ENCODE results near the gene PPFIA2.

DNA sequence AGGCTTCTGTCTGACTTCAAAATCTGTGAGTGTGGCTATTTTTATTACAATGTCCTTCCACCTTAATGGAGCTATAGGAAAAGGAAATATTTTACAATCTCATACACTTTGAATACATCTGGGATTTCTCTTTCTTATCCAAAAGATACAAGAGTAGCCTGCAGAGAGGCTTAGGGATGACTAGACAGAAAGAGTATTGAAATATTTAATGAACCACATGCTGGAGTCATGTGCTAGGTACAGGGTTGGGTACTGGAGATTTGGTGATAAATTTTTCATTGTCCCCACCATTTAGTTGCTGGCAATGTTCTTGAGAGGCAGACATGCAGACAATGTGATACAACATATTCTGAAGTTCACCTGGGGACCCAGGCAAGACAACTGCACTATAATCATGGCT is 126.0 kb downstream of the PPFIA2 start:
- TF ChIP-seq SMAD3 (CRISPR knock-in tag; IDR thresholded peaks at IDR 0.05; ENCODE audit: borderline replicate concordance) = no peak
- TF ChIP-seq, protein P1, sequence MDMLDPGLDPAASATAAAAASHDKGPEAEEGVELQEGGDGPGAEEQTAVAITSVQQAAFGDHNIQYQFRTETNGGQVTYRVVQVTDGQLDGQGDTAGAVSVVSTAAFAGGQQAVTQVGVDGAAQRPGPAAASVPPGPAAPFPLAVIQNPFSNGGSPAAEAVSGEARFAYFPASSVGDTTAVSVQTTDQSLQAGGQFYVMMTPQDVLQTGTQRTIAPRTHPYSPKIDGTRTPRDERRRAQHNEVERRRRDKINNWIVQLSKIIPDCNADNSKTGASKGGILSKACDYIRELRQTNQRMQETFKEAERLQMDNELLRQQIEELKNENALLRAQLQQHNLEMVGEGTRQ (CRISPR knock-in tag; IDR thresholded peaks at IDR 0.05) = no peak
- TF ChIP-seq, protein P2, sequence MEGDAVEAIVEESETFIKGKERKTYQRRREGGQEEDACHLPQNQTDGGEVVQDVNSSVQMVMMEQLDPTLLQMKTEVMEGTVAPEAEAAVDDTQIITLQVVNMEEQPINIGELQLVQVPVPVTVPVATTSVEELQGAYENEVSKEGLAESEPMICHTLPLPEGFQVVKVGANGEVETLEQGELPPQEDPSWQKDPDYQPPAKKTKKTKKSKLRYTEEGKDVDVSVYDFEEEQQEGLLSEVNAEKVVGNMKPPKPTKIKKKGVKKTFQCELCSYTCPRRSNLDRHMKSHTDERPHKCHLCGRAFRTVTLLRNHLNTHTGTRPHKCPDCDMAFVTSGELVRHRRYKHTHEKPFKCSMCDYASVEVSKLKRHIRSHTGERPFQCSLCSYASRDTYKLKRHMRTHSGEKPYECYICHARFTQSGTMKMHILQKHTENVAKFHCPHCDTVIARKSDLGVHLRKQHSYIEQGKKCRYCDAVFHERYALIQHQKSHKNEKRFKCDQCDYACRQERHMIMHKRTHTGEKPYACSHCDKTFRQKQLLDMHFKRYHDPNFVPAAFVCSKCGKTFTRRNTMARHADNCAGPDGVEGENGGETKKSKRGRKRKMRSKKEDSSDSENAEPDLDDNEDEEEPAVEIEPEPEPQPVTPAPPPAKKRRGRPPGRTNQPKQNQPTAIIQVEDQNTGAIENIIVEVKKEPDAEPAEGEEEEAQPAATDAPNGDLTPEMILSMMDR (IDR thresholded peaks at IDR 0.05) = no peak
- TF ChIP-seq, protein P3, sequence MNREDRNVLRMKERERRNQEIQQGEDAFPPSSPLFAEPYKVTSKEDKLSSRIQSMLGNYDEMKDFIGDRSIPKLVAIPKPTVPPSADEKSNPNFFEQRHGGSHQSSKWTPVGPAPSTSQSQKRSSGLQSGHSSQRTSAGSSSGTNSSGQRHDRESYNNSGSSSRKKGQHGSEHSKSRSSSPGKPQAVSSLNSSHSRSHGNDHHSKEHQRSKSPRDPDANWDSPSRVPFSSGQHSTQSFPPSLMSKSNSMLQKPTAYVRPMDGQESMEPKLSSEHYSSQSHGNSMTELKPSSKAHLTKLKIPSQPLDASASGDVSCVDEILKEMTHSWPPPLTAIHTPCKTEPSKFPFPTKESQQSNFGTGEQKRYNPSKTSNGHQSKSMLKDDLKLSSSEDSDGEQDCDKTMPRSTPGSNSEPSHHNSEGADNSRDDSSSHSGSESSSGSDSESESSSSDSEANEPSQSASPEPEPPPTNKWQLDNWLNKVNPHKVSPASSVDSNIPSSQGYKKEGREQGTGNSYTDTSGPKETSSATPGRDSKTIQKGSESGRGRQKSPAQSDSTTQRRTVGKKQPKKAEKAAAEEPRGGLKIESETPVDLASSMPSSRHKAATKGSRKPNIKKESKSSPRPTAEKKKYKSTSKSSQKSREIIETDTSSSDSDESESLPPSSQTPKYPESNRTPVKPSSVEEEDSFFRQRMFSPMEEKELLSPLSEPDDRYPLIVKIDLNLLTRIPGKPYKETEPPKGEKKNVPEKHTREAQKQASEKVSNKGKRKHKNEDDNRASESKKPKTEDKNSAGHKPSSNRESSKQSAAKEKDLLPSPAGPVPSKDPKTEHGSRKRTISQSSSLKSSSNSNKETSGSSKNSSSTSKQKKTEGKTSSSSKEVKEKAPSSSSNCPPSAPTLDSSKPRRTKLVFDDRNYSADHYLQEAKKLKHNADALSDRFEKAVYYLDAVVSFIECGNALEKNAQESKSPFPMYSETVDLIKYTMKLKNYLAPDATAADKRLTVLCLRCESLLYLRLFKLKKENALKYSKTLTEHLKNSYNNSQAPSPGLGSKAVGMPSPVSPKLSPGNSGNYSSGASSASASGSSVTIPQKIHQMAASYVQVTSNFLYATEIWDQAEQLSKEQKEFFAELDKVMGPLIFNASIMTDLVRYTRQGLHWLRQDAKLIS (CRISPR knock-in tag; IDR thresholded peaks at IDR 0.05; ENCODE audit: borderline replicate concordance) = no peak
- TF ChIP-seq CREB1 (CRISPR knock-in tag; IDR thresholded peaks at IDR 0.05) = no peak
- TF ChIP-seq JUN (CRISPR knock-in tag; IDR thresholded peaks at IDR 0.05) = no peak
- TF ChIP-seq, protein P4, sequence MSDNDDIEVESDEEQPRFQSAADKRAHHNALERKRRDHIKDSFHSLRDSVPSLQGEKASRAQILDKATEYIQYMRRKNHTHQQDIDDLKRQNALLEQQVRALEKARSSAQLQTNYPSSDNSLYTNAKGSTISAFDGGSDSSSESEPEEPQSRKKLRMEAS (CRISPR knock-in tag; IDR thresholded peaks at IDR 0.05) = no peak
- TF ChIP-seq, protein P5, sequence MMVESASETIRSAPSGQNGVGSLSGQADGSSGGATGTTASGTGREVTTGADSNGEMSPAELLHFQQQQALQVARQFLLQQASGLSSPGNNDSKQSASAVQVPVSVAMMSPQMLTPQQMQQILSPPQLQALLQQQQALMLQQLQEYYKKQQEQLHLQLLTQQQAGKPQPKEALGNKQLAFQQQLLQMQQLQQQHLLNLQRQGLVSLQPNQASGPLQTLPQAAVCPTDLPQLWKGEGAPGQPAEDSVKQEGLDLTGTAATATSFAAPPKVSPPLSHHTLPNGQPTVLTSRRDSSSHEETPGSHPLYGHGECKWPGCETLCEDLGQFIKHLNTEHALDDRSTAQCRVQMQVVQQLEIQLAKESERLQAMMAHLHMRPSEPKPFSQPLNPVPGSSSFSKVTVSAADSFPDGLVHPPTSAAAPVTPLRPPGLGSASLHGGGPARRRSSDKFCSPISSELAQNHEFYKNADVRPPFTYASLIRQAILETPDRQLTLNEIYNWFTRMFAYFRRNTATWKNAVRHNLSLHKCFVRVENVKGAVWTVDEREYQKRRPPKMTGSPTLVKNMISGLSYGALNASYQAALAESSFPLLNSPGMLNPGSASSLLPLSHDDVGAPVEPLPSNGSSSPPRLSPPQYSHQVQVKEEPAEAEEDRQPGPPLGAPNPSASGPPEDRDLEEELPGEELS (CRISPR knock-in tag; IDR thresholded peaks at IDR 0.05) = no peak
- TF ChIP-seq, protein P6, sequence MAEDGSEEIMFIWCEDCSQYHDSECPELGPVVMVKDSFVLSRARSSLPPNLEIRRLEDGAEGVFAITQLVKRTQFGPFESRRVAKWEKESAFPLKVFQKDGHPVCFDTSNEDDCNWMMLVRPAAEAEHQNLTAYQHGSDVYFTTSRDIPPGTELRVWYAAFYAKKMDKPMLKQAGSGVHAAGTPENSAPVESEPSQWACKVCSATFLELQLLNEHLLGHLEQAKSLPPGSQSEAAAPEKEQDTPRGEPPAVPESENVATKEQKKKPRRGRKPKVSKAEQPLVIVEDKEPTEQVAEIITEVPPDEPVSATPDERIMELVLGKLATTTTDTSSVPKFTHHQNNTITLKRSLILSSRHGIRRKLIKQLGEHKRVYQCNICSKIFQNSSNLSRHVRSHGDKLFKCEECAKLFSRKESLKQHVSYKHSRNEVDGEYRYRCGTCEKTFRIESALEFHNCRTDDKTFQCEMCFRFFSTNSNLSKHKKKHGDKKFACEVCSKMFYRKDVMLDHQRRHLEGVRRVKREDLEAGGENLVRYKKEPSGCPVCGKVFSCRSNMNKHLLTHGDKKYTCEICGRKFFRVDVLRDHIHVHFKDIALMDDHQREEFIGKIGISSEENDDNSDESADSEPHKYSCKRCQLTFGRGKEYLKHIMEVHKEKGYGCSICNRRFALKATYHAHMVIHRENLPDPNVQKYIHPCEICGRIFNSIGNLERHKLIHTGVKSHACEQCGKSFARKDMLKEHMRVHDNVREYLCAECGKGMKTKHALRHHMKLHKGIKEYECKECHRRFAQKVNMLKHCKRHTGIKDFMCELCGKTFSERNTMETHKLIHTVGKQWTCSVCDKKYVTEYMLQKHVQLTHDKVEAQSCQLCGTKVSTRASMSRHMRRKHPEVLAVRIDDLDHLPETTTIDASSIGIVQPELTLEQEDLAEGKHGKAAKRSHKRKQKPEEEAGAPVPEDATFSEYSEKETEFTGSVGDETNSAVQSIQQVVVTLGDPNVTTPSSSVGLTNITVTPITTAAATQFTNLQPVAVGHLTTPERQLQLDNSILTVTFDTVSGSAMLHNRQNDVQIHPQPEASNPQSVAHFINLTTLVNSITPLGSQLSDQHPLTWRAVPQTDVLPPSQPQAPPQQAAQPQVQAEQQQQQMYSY (CRISPR knock-in tag; IDR thresholded peaks at IDR 0.05) = no peak
- TF ChIP-seq FOXJ3 (CRISPR knock-in tag; IDR thresholded peaks at IDR 0.05; ENCODE audit: borderline replicate concordance) = no peak
- TF ChIP-seq, protein P7, sequence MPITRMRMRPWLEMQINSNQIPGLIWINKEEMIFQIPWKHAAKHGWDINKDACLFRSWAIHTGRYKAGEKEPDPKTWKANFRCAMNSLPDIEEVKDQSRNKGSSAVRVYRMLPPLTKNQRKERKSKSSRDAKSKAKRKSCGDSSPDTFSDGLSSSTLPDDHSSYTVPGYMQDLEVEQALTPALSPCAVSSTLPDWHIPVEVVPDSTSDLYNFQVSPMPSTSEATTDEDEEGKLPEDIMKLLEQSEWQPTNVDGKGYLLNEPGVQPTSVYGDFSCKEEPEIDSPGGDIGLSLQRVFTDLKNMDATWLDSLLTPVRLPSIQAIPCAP (CRISPR knock-in tag; IDR thresholded peaks at IDR 0.05) = no peak
- no peak for TF ChIP-seq FOXP1 (CRISPR knock-in tag; IDR thresholded peaks at IDR 0.05; ENCODE audit: borderline replicate concordance)
- no peak for TF ChIP-seq ZNF121 (CRISPR knock-in tag; IDR thresholded peaks at IDR 0.05)

All from WTC11 (cell line).